SJSA1 (cell line): ENCODE results near the gene TAAR2. TPM values are rescaled to one million over a fixed set of nuclear protein-coding genes. Genes with fewer than 3 reads are reported as not detected.

ENCODE experiments used
- DNase-seq, 2 experiments: peaks; one replicate each; pipeline ENCODE4 v3.0.0-alpha.2; 2015 to 2020; ENCODE audit warnings: low spot score in 2 of 2, low read depth in 1 of 2
- H3K27ac ChIP-seq: fragments of 250-450 bp; sonication (Bioruptor Pico); 2 replicates; pipeline ENCODE4 v1.5.1; 2020; ENCODE audit warnings: mild to moderate bottlenecking, moderate library complexity
- H3K27me3 ChIP-seq: fragments of 250-450 bp; sonication (Bioruptor Pico); replicated peaks from 2 replicates; pipeline ENCODE4 v1.5.1; 2020; ENCODE audit warnings: mild to moderate bottlenecking, moderate library complexity
- H3K36me3 ChIP-seq: fragments of 250-450 bp; sonication (Bioruptor Pico); 2 replicates; pipeline ENCODE4 v1.5.1; 2020; ENCODE audit warnings: mild to moderate bottlenecking
- H3K4me1 ChIP-seq: fragments of 250-450 bp; sonication (Bioruptor Pico); replicated peaks from 2 replicates; pipeline ENCODE4 v1.6.1; 2021; ENCODE audit warnings: mild to moderate bottlenecking
- H3K4me3 ChIP-seq: fragments of 250-450 bp; sonication (Bioruptor Pico); 2 replicates; pipeline ENCODE4 v1.5.1; 2020; ENCODE audit warnings: mild to moderate bottlenecking
- H3K9me3 ChIP-seq: fragments of 250-450 bp; sonication (Bioruptor Pico); replicated peaks from 2 replicates; pipeline ENCODE4 v1.5.1; 2020; ENCODE audit warnings: mild to moderate bottlenecking
- total RNA-seq: library from RNA; depleted of rRNA; stranded (reverse); fragments of >200 nt; shearing (Covaris generic); gene quantifications from 2 replicates; pipeline ENCODE4 v1.2.3, GENCODE V29; 2014

The TAAR2 gene
- total RNA-seq, 1 experiment from 2014 or later = not detected

DNA sequence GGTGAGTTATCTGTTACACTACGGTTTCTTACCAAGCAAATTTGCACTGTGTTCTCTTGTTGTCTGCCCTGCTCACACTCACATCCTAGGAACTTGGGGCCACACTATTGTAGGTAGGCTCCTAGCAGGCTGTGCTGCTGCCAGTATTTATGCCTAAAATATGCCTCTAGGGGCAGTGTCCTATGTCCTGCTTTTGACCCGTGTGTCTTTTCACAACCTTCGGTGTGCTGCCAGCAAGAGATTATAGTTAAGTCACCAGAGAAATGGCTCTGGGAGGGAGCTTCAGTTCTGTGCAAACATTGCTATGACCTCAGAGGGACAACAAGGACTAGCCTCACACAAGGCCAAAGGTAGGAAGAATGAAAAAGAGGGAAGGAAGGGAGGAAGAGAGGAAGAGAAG is 25.6 kb downstream of the TAAR2 start:
- Histone ChIP-seq H3K9me3 (no peaks in the 10 kb centered on the region), H3K27me3 (no peaks in the 10 kb centered on the region; the same call in none of the 2 replicates), H3K4me1 (no peaks in the 10 kb centered on the region), H3K36me3 (no peaks in the 10 kb centered on the region), H3K27ac (no peak overlapping the region), H3K4me3 (no peak overlapping the region)
- DNase-seq = no peak

DNA sequence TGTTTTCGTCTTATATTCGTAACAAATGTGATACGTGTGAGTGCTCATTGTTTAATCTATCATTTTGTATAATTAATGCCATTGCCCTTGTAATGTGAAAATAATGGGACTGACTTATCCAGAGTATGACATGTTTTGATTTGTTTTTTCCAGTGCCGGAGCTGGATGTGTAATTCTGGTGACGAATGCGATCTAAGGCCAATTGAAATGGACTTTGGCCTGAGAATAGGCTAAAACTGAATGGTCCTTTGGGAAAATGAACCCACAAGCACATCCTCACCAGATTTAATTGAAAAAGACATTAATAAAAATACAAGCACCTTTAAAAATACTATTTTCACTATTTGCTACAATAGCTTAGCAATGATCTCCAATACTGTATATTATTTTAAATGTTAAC is 27.9 kb downstream of the TAAR2 start:
- no peak overlapping the region for H3K27ac ChIP-seq
- H3K36me3 ChIP-seq = no peaks in the 10 kb centered on the region
- no peak overlapping the region for H3K4me3 ChIP-seq
- no peaks in the 10 kb centered on the region for H3K4me1 ChIP-seq
- H3K9me3 ChIP-seq = no peaks in the 10 kb centered on the region
- no peak for DNase-seq
- H3K27me3 ChIP-seq = no peaks in the 10 kb centered on the region; the same call in none of the 2 replicates

DNA sequence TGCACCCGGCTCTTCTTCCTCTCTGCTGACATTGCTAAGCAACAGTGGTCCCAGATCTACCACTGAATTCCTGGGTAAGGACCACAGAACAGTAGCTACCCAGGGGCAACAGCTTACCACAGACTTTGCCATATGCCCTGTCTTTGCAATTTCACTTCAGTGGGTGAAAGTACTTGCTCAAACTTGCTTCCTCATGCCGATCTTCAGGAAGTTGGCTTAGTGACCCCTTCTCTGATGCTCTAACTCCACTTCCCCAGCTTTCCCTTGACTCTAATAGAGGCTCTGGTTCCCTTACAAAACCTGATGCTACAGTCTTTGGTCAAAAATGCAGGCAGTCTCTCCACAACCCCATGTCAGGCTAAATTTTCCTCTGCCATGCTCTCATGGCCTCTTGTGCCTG is 31.2 kb downstream of the TAAR2 start:
- DNase-seq = no peak
- Histone ChIP-seq H3K36me3 (no peaks in the 10 kb centered on the region), H3K9me3 (no peaks in the 10 kb centered on the region), H3K27me3 (no peaks in the 10 kb centered on the region; the same call in 1 of the 2 replicates), H3K27ac (no peak overlapping the region), H3K4me3 (no peak overlapping the region), H3K4me1 (no peaks in the 10 kb centered on the region)

DNA sequence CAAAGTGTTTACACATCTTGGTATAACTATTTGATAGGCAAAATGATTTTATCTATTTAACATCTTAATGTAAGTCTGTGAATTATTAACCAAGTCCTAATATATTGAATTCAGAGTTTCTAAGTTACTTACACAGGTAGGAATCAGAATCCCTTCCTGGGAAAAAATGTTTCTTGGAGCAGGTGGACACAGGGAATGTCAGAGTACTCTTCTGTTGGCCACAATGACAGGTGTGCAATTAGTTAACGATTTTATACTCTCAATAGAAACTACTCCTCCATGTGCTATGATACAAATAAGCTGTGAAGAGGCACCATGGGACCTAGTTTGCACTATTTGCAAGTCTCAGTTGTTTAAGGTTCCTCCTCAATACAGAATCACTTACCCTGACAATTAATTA is 33.7 kb downstream of the TAAR2 start:
- DNase-seq = no peak
- no peak overlapping the region for H3K27ac ChIP-seq
- H3K4me1 ChIP-seq = no peaks in the 10 kb centered on the region

DNA sequence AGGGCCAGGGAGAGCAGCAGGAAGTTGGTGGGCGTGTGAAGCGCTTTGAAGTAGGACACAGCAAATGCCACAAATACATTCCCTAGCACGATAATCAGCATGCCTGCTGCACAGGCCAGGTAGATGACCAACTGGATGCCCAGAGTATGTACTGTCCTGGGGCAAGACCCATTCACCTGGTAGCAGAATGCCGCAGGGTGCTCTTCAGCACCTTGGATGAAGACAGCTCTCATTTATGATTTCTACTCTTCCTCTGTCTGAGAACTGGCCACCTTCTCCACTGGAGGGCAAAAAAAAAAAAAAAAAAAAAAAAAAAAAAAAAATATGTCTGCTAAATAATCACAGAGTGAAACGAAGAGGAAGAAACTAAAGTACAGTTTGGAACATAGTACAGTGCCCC is 34.6 kb downstream of the TAAR2 start, which contains the start of gene TAAR5:
TAAR5 (minus strand) TSS at position 288 of the 400 bp plus-strand sequence; CDS start at position 233, 55 bp downstream.
- Histone ChIP-seq H3K27ac (no peak within 1 kb of the TSS), H3K4me1 (no peaks in the 10 kb centered on the region), H3K4me3 (no peak within 1 kb of the TSS), H3K36me3 (no peaks in the 10 kb centered on the region), H3K9me3 (no peaks in the 10 kb centered on the region), H3K27me3 (0 out of 2 replicates have a peak, but pooled peaks cover 3% of the 10 kb centered on the region)
- DNase-seq = no peak

More for the DNA sequence above, 33.7 kb downstream of the TAAR2 start:
- Histone ChIP-seq H3K27me3 (no peaks in the 10 kb centered on the region), H3K4me3 (no peak overlapping the region), H3K36me3 (no peaks in the 10 kb centered on the region), H3K9me3 (no peaks in the 10 kb centered on the region)

DNA sequence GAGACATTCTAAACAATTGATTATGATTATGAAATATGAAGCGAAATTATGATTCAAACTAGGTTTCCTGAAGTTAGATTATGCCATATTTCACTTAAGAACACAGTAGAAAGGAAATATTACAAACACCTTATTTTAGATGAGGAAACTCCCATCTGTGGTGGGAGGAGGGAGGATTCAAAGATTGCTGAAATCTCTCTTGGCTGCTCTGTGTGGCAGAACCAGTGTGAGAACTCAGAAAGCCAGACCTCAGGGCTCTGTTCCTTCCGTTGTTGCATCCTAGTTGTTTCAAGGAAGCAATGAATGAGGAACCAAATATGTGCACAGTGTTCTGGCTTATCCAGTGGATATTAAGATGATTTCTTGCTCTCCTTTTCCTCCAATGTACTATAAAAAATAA is 36.7 kb downstream of the TAAR2 start:
- H3K36me3 ChIP-seq = no peaks in the 10 kb centered on the region

DNA sequence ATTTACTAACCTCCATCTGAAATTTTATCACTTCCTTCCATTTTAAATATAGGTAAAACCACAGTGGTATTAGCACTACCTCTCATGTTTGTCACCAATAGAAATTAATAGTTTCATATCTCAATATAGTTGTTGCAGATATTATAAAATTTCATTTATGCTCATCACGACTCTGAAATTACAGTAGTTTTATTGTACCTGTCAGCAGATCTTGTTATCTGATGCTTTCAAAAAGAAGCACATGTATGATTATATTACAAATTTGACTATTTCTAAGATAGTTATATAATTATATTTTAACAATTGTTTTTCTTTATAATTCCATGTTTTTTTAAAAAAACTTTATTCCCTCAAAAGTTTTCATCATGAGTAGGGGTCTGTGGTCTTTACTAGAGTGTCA is 39.4 kb downstream of the TAAR2 start:
- 0 out of 2 replicates have a peak, but pooled peaks cover 4% of the 10 kb centered on the region for H3K27me3 ChIP-seq
- H3K27ac ChIP-seq = no peak overlapping the region
- DNase-seq = no peak
- no peak overlapping the region for H3K4me3 ChIP-seq
- H3K36me3 ChIP-seq = no peaks in the 10 kb centered on the region
- H3K4me1 ChIP-seq = no peaks in the 10 kb centered on the region
- H3K9me3 ChIP-seq = no peaks in the 10 kb centered on the region

More for the DNA sequence above, 36.7 kb downstream of the TAAR2 start:
- no peak overlapping the region for H3K4me3 ChIP-seq
- H3K27ac ChIP-seq = no peak overlapping the region
- 0 out of 2 replicates have a peak, but pooled peaks cover 4% of the 10 kb centered on the region for H3K27me3 ChIP-seq
- no peak for DNase-seq
- no peaks in the 10 kb centered on the region for H3K9me3 ChIP-seq
- no peaks in the 10 kb centered on the region for H3K4me1 ChIP-seq

DNA sequence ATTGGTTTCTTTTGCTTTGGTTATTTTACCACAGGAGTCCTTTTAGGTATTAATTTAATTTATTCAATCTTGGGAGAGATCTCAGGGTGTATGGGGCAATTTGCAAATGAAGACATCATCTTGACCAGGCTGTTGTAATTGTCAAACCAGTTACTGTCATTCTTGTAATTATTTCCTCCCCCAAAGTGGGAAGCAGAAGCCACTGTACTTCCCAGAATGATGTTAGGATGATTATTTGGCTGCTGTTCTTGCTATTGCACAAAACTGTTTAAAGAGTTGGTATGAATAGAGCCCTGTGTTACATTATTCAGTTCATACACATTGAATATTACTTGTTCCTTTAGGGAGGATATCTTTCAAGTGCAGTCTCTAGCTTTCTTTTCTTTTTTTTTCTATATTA is 52.3 kb downstream of the TAAR2 start:
- no peaks in the 10 kb centered on the region for H3K4me1 ChIP-seq
- no peak overlapping the region for H3K4me3 ChIP-seq
- H3K36me3 ChIP-seq = no peaks in the 10 kb centered on the region
- H3K27ac ChIP-seq = no peak overlapping the region
- no peak for DNase-seq
- H3K9me3 ChIP-seq = no peaks in the 10 kb centered on the region
- peaks cover 18% of the 10 kb centered on the region for H3K27me3 ChIP-seq

DNA sequence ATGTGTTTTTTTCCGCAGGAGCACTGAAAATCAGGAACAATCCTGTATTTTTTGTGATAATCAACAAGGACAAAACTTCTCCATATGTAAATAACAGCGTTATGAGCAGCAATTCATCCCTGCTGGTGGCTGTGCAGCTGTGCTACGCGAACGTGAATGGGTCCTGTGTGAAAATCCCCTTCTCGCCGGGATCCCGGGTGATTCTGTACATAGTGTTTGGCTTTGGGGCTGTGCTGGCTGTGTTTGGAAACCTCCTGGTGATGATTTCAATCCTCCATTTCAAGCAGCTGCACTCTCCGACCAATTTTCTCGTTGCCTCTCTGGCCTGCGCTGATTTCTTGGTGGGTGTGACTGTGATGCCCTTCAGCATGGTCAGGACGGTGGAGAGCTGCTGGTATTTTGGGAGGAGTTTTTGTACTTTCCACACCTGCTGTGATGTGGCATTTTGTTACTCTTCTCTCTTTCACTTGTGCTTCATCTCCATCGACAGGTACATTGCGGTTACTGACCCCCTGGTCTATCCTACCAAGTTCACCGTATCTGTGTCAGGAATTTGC is 53.8 kb downstream of the TAAR2 start, which contains the start of gene TAAR6:
TAAR6 (plus strand) TSS at position 102 of the 557 bp plus-strand sequence; CDS start at position 102, 0 bp downstream.
- DNase-seq = no peak
- H3K4me1 ChIP-seq = no peaks in the 10 kb centered on the region
- H3K4me3 ChIP-seq = no peak within 1 kb of the TSS
- H3K27ac ChIP-seq = no peak within 1 kb of the TSS
- H3K9me3 ChIP-seq = no peaks in the 10 kb centered on the region
- H3K36me3 ChIP-seq = no peaks in the 10 kb centered on the region
- H3K27me3 ChIP-seq = peaks cover 18% of the 10 kb centered on the region

DNA sequence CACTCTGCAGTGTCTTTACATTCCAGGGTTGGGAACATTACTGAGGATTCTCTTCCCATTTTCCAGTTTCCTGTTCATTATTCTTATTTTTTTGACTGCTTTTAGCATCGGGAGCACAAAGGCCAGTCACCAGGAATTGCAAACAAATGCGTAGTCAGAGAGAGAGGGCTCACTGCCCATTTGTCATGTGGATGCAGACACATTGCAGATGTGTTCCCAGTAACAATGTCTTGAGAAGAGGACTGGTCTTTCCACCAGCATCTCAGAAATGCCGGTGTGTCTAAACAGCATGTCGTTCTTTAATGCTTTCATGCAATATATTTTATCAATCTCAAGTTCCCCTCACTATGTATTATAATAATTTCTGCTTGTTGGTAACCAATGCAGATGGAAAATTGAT is 54.9 kb downstream of the TAAR2 start:
- no peak overlapping the region for H3K27ac ChIP-seq
- no peaks in the 10 kb centered on the region for H3K9me3 ChIP-seq
- H3K27me3 ChIP-seq = peaks cover 18% of the 10 kb centered on the region
- no peaks in the 10 kb centered on the region for H3K4me1 ChIP-seq
- no peaks in the 10 kb centered on the region for H3K36me3 ChIP-seq
- H3K4me3 ChIP-seq = no peak overlapping the region
- DNase-seq = no peak

DNA sequence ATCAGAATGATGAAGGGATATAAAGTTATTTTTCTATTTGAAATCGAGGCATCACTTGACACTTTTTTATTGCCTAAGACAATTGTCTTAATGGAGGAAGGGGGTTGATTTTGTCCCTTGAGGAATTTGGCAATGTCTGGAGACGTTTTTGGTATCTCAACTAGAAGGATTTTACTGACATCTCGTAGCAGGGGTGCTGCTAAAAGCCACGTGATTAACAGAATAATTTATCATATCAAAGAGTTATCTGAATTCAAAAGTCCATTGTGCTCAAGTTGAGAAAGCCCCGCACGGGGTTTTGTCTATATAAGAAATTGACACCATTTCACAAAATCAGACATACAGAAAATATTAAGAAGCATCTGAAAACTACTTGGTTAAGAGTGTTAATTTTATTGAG is 55.5 kb downstream of the TAAR2 start:
- no peak overlapping the region for H3K27ac ChIP-seq
- no peak overlapping the region for H3K4me3 ChIP-seq
- DNase-seq = no peak
- H3K27me3 ChIP-seq = peaks cover 18% of the 10 kb centered on the region
- H3K4me1 ChIP-seq = no peaks in the 10 kb centered on the region
- H3K9me3 ChIP-seq = no peaks in the 10 kb centered on the region
- H3K36me3 ChIP-seq = no peaks in the 10 kb centered on the region

DNA sequence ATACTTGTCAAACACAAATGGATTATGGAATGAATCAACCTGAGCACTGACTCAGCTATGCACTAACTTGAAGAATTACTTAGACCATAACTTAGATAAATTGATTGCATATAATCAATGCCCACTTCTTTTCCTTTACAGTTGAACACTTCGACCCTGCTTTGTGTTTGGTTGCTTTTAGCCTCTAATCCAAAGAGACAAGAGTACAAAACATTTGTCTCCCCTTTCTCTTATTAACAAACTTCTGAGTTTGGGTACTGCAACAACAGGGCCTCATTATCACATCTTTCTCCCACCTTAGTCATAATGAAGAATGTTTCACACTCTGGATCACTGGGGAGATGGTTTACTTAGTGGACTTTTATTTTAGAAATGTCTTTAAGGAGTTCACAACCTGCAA is 56.5 kb downstream of the TAAR2 start:
- Histone ChIP-seq H3K4me1 (no peaks in the 10 kb centered on the region), H3K27ac (no peak overlapping the region), H3K36me3 (no peaks in the 10 kb centered on the region), H3K27me3 (peaks cover 18% of the 10 kb centered on the region), H3K4me3 (no peak overlapping the region), H3K9me3 (no peaks in the 10 kb centered on the region)
- no peak for DNase-seq
